ENCODE data around the gene CCDC91.
"Not testable (repeated sequence)": the region's sequence is repeated elsewhere in the genome, so short reads cannot be mapped to it uniquely, and the experiment has no call there.

CCDC91 gene

DNA sequence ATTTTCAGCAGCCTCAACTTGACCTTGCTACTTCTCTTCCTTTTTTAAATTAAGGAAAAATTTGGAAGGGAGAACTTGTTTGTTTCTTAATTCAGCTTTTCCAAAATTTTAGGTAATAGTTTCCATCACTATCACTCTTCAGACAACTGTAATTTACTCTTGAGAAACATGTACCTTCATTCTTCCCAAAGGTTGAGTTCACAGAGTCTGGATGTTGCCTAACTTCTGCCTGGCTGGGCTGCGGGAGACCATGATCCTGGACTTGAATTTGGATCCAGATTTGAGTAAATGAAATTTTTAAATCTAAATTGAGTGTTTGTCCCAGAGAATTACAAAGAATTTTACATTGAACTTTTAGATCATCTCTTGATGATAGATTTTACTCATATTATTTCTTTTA is 193.1 kb downstream of the CCDC91 start:
- no peak for DNase-seq

DNA sequence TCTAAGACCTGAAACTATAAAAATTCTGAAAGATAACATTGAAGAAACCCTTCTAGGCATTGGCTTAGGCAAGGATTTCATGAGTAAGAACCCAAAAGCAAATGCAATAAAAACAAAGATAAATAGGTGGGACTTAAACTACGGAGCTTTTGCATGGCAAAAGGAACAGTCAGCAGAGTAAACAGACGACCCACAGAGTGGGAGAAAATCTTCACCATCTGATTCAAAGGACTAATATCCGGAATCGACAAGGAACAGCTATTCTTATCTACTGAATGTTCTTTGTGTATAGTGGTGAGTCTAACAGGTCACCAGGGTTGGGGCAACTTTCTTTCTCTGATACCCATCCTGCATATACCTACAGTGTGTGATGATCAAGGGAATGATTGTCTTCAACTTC is 198.6 kb downstream of the CCDC91 start:
- no peak for DNase-seq

DNA sequence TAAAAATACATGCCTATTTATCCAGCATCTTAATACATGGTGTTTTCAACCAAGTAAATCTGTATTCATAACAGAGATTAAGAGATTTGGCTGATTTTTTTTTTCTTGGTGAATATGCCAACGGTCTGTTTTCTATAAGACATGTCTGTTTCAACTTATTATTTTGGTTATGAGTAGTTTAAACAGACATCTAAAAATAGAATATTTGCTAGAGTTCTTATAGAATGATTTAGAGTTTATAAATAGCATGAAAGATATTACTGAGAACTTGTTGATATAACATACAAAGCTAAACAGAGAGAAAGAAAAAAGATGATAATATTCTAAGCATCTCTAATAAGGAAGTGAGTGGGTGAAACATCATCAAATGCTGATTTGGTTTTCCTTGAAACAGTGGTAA is 199.9 kb downstream of the CCDC91 start:
- DNase-seq = no peak

DNA sequence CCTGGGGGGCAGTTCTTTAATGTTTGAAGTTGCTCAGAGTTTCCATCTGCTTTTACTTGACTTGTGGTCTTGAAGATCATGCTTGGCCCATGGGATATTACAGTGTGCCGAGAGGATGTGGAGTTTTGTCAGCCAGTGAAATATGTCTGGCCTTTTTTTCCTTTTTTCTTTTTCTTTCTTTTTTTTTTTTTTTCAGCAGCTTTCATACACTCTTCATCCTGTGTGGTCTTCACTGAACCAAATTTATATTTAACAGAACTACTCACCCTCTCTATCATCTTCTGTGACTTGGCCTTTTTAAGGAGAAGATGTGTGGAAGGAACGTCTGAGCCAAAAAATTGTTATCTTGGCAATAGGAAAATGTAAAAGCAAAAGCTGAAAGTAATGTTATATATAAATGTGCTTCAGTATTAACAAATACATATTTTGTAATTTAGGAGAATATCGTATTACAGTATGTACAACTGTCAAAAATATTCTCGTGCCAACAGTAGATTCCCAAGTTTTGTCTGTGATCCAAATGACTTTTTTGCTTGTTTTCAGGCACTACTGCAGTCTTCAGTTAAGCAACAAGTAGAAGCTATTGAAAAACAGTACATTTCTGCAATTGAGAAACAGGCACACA is 200.6 kb downstream of the CCDC91 start:
- no peak for DNase-seq

DNA sequence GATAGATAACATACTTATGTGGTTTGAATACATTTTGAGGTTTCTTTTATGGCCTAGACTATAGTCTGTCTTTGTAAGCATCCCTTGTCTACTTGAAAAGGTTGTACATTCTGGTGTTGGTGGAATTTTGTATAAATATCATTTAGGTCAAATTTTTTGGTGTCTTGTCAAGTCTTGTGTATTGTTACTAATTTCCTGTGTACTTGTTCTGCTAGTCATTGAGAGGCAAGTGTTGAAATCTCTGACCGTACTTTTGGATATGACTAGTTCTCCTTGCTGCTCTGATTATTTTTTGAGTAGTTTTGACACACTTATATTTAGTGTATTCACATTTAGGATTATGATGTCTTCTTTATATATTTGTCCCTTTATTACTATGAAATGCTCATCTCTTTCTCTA is 219.6 kb downstream of the CCDC91 start:
- DNase-seq = no peak

DNA sequence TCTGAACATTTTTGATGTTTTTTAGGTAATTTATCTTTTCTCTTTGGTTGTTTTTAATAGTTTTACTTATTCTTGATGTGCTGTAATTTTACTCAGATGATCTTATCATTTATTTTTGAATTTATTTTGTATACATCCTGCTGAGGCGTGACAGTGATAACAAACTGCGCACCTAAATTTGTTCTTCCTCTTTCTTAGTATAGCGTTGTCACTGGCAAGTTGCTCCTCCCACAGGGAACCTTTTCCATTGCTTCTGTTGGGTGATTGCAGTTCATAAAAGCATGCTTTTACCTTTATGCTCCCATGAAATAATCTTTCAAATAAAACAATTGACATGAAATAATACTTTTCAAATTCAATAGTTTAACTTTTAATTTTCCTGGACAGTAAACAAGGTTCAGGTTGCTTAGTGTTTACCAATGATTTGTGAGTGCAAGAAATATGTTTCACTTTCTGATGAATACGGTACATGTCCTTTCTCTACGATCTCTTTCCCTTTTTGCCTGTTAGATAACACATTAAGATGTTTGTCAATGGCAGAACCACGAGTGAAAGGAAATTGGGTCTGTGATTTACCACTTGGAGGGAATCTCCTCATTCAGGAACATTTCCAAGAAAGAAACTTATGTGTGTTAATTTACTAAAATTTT is 223.3 kb downstream of the CCDC91 start:
- DNase-seq = no peak

DNA sequence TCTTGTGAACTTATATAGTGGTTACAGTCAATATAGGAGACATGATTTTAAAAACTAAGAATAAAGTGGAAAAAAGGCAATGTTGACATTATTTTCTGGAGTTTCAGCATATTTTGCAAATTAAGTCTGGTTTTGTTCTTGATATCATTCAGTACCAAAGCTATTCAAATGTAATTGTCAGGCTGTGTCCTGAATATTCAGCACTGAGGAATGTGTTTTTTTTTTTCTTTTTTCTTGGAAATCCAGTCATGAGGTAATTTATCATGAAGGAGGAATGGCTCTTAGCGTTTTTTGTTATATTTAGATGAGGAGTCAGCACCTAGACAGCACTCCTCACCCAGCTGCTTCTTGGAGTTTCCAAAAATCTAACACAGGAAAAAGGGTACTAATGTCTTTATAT is 225.5 kb downstream of the CCDC91 start:
- DNase-seq = no peak

DNA sequence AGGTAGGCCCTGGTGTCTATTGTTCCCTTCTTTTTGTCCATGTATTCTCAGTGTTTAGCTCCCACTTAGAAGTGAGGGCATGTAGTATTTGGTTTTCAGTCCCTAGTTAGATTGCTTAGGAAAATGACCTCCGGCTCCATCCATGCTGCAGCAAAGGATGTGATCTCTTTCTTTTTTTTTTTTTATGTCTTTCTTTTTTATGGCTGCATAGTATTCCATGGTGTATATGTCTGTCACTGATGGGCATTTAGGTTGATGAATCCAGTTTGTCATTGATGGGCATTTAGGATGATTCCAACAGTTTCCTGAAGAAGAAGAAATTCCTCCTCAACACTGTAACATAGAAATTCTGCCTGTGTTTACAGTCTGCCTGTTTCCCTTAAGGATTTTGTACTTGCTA is 231.1 kb downstream of the CCDC91 start:
- no peak for DNase-seq

DNA sequence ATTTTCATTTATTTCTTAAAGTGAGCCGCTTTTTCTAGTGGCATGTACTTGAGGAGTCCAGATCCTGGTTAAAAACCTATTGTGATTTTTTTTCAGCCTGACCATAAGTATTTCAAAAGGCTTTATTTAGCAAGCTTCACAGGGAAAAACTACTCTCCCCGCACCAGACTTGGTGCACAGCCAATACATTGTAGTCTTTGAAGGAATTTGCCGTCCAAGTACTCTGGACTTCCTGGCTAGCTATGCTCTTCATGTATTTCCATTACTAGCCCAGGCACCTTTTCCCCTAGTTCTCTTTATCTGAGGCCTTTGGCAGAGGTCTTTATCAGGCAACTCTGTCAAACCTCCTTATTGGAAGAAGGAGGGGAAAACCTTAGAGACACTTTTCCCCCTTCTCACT is 234.7 kb downstream of the CCDC91 start:
- no peak for DNase-seq

DNA sequence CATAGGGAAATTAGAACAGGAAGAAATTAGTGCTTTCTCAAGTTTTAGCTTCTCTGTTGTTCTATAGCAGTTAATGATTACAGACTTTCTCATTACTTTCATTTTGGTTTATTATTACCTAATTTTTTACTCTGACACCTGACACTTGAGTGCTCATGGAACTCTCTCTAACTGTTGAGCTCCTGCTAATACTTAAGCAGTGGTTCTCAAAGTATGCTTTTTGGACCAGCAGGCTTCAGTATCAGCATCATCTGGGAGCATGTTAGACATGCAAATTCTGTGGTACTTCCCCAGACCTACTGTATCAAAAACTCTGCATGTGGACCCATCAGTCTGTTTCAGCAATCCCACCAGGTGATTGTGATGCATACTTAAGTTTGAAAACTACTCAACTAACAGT is 235.3 kb downstream of the CCDC91 start:
- DNase-seq = no peak

DNA sequence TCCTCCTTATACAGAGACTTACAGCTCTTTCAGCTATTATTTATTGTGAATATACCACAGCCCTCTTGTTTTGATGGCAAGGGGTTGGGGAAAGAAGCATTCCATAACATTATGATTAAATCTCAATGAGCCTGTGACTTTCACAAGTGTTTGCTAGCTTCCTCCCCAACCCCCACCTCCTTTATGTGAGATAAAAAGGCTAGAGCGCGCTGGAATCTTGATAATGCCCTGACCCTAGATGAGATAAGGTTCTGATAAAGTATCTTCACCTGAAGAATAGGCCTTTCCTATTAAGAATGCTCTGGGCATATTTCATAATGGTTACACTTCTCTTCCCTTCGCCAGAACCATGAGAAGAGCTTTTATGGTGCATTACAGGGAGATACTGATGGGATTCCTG is 236.8 kb downstream of the CCDC91 start:
- DNase-seq = no peak

DNA sequence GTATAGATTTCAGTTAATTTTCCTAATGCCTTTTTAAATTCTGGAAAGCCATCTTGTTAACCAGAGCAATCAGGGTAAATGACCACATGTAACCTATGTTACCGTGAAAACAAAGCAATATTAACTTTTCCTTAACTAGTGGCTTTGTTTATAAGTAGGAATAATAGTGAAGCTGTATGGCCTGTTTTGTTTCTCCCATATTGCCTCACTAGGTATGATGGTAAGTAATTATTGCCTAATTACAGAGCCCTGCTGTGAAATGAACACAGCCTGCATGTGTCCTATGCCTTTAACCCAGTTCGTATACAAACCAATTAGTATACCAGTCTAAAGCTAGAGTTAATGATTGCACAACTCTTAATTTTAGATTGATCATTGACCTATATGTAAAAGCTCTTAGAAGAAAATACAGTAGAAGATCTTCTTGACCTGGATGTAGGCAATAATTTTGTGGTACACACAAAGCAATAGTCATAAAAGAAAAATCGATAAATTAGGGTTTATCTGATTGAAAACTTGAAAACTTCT is 249.9 kb downstream of the CCDC91 start:
- DNase-seq = no peak

DNA sequence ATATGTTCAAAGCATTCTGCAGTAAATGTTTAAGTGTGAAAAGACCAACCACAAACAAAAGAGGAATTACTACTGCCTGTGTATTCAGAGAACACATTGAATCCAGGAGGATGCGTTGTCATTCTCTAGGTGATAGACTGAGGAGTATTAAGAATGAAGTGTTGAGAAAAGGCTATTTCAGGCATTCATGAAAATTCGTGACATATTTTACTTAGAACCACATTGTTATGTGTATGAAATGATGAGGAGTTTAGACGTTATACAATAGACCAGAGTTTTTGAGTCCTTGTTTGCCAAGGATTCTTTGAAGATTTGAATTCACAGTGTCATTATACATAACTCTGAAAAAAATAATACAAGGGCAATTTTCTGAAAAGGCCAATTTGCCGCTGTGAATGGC is 251.8 kb downstream of the CCDC91 start:
- no peak for DNase-seq

DNA sequence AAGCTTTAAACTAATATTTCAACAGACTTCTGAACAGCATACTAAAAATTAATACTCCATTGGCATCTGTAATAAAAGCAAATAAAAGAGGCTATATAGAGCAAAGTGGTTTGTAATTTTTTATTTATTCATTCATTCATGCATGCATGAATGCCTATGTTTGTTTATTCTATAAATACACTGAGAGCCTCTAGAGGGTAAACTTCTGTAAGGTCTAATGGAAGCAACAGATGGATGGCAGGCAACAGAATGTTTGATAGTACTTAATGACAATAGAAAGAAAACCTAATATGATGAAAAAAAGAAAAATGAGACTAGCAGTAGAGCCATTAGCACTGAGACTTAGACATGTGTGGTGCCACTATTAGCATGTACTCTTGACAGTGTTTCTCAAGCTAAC is 253.1 kb downstream of the CCDC91 start:
- no peak for DNase-seq

DNA sequence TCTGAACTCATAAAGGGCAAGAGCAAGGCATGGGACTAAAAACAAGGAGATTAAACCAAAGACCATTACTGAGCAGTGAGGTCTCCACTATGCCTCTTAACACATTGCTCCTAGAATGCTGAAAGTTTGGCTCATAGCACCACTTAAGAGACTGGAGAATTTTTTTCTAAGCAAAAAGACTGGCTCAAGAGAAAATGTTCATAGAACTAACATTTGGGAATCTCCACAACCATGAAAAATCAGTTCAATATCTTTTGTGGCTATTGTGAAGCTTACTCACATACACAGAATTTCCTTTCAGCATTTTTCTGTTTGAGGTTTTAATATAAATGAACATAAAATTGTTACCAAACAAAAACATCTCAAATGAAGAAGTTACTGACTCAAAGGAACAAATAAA is 255.8 kb downstream of the CCDC91 start:
- DNase-seq = no peak

DNA sequence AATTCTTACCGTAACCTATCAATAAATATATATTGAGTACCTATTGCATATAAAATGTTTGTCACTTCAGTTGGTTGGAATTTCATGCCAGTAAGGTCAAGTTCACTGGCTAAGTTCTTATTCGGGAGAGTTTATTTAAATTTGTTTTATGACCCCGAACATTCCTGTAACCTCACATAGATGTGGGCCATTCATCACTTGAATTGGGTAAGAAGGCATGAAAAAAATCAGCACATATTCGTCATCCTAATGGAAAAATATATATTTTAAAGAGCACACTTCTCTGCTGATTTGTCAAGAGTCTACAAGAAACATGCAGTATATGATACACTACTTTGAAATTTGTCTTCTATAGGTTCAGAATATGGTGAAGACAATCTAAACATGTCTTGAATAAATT is 263.4 kb downstream of the CCDC91 start:
- no peak for DNase-seq

DNA sequence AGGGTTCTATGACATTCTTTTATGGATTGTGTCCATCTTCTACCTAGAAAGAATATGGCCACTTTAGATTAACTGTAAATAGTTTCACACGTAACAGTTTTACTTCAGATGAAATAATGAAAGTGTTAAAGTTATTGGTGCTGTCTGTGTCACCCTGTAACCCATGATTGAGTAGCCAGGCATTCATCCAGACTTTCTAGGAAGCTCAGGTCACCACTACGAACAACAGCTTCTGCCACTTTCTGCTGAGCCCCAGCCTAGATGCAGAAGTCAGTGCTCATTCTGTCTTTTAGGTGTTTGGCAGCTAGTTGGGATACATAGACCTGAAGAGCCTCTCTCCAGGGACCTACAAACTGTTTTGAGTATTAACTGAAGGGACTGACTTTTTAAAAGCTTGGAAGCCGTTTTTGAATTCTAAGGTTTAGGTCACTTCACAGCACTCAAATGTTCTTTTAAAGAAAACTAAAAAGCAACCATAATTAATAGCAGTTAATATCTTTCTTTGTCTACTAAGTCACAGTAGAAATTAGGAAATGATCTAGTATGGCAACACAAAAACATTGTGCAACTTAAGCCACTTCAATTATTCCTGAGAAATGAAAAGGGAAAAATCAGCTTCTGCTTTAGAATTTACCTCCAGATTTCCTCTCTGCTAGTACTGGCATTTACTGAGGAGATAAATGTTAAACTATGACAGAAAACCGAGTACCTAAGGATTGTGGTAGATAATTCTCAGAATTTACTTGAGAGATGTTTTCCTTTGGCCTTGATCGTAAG is 266.9 kb downstream of the CCDC91 start:
- DNase-seq = no peak

DNA sequence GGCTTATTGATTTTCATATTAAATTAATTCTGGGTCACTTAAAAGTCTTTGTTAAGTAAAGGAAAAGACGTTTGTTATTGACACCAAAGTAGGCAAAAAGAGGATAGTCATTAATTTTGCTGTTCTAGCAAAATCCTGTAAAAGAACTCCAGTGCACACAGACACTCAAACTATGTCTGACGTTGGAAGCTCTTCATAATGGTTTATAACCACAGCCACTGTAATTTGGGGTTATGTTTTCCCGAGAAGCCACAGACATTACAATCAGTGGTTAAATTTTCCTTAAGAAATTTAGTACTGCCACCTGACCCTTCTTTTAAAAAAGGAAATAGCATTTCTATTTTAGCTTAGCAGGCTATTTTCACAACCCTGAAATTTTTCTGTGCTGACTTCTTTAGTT is 267.5 kb downstream of the CCDC91 start:
- no peak for DNase-seq

DNA sequence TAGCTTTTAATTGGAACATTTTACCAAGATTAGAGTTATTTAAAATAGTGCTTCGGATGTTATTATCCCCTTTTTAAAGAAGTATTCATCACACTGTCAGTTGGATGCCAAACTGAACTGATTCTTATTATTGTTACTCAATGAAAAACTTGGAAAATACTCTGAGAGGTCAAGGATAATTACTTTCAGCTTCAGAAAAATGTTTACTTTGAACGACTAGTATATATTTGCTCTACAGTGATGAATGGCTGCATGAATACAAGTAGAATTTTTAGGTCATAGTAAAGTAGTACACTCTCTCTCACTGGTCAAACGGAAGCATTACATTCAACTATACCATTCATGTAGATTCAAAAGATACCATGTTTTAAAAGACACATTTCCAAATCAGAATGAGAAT is 269.2 kb downstream of the CCDC91 start:
- DNase-seq = no peak

DNA sequence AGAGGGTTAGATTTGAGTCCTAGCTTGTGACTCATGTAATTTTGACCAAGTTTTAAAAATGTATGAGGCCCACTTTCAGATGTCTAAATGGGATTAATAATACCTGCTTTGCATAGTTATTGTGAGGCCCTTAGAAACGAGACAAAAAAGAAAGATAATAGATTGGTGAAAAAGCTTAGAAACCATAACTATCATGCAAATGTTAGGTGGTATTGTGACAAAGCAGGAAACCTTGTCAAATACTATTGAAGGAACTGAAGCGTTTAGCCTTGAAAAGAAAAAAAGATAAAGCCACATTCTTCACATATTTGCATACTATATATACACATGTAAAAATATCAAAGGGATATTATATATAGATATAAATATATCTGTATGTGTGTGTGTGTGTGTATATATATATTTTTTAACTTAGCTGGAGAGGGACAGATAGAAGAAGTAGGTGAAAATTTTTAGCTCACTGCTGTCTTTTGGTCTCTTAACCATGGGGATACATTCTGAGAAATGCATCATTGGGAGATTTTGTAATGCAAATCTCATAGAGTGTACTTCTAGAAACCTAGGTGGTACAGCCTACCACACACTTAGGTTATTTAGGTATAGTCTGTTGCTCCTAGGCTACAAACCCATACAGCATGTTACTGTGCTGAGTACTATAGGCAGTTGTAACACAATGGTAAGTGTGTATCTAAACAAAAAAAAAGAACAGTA is 270.3 kb downstream of the CCDC91 start:
- no peak for DNase-seq

DNA sequence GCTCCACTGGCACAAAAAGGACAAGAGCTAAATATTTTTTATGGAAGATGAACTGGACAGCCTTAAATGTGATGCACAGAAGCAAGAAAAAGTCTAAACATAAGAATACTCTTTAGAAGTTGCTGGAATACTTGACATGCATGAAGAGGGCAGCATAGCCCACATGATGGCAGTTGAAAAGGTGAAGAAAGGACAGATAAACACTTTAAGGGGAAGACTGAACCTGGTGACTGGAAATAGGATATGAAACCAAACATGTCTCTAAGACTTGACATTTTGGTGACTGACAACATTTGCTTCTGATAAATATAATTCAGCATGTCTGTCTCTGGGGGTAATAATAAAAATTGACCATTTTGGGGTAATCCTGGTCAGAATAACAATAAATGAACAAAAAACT is 273.1 kb downstream of the CCDC91 start:
- DNase-seq = no peak

DNA sequence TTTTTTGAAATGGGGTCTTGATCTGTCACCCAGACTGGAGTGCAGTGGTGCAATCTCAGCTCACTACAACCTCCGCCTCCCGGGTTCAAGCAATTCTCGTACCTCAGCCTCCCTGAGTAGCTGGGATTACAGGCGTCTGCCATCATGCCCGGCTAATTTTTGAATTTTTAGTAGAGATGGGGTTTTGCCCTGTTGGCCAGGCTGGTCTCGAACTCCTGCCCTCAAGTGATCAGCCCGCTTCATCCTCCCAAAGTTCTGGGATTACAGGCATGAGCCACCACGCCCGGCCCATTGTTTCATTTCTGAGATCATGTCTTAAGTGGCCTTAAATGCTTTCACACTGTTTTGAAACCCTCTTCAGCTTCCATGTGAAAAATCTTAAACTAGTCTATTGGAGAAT is 281.5 kb downstream of the CCDC91 start:
- not testable (repeated sequence) for DNase-seq

DNA sequence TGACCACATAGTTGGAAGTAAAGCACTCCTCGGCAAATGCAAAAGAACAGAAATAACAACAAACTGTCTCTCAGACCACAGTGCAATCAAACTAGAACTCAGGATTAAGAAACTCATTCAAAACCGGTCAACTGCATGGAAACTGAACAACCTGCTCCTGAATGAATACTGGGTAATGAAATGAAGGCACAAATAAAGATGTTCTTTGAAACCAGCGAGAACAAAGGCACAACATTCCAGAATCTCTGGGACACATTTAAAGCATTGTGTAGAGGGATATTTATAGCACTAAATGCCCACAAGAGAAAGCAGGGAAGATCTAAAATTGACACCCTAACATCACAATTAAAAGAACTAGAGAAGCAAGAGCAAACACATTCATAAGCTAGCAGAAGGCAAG is 285.9 kb downstream of the CCDC91 start:
- not testable (repeated sequence) for DNase-seq

DNA sequence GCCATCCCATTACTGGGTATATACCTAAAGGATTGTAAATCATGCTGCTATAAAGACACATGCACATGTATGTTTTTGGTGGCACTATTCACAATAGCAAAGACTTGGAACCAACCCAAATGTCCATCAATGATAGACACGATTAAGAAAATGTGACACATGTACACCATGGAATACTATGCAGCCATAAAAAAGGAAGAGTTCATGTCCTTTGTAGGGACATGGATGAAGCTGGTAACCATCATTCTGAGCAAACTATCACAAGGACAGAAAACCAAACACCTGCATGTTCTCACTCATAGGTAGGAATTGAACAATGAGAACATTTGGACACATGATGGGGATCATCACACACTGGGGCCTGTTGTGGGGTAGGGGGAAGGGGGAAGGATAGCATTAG is 288.8 kb downstream of the CCDC91 start:
- DNase-seq = not testable (repeated sequence)

Measured in GDM1 (cell line).